Astrocyte (in vitro differentiated cells and primary cell): ENCODE results near the gene ATP9A.

Source experiments
- EZH2 ChIP-seq: IDR thresholded peaks from 2 replicates; pipeline ENCODE4 v1.6.1; 2012; ENCODE audit warnings: mild to moderate bottlenecking, low read length, inconsistent platforms; ENCODE audit not compliant: insufficient read depth
- TF ChIP-seq, protein P1 (sequence below): IDR thresholded peaks from 2 replicates; pipeline ENCODE4 v1.5.1; 2011; ENCODE audit warnings: low read depth, mild to moderate bottlenecking, inconsistent platforms, low read length, moderate library complexity; ENCODE audit not compliant: insufficient read depth

DNA sequence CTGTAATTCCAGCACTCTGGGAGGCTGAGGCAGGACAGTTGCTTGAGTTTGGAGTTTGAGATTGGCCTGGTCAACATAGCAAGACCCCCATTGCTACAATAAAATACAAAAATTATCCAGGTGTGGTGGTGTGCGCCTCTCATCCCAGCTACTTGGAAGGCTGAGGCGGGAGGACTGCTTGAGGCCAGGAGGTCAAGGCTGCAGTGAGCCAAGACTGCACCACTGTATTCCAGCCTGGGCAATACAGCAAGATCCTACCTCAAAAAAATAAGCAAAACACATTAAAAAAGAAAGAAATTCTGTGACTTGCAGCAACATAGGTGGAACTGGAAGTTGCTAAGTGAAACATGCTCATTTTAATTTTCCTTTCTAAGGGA lies 119.6 kb downstream of the ATP9A start:
- TF ChIP-seq, protein P1, sequence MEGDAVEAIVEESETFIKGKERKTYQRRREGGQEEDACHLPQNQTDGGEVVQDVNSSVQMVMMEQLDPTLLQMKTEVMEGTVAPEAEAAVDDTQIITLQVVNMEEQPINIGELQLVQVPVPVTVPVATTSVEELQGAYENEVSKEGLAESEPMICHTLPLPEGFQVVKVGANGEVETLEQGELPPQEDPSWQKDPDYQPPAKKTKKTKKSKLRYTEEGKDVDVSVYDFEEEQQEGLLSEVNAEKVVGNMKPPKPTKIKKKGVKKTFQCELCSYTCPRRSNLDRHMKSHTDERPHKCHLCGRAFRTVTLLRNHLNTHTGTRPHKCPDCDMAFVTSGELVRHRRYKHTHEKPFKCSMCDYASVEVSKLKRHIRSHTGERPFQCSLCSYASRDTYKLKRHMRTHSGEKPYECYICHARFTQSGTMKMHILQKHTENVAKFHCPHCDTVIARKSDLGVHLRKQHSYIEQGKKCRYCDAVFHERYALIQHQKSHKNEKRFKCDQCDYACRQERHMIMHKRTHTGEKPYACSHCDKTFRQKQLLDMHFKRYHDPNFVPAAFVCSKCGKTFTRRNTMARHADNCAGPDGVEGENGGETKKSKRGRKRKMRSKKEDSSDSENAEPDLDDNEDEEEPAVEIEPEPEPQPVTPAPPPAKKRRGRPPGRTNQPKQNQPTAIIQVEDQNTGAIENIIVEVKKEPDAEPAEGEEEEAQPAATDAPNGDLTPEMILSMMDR, result no peak
- TF ChIP-seq EZH2, result no peak
